T-helper 1 cell (primary cell): ENCODE results near the gene SLC38A2.

Experiments used
- DNase-seq, 5 donors: peaks; one replicate each; pipeline ENCODE4 v3.0.0-alpha.2; 2012 to 2020

The SLC38A2 gene

GRCh38 chr12:46391630-46392029, 19.1 kb upstream of the SLC38A2 start:
- no peak for DNase-seq

- DNase-seq: peak in 1 of 5 donors; percentile 53
These were observed 18.3 kb upstream of the SLC38A2 start for GRCh38 chr12:46390881-46391280.

- DNase-seq: no peak
These were observed 17.7 kb upstream of the SLC38A2 start for GRCh38 chr12:46390304-46390703.

GRCh38 chr12:46389031-46389616, 16.6 kb upstream of the SLC38A2 start:
- no peak for DNase-seq

GRCh38 chr12:46388427-46389021, 16.0 kb upstream of the SLC38A2 start:
- DNase-seq: no peak

- peak in 1 of 5 donors; percentile 76 for DNase-seq
These were observed 15.1 kb upstream of the SLC38A2 start for GRCh38 chr12:46387670-46388069.

- DNase-seq: no peak
These were observed 14.5 kb upstream of the SLC38A2 start for GRCh38 chr12:46386877-46387629.

- no peak for DNase-seq
These were observed 13.8 kb upstream of the SLC38A2 start for GRCh38 chr12:46386360-46386867.

- DNase-seq: no peak
These were observed 12.9 kb upstream of the SLC38A2 start for GRCh38 chr12:46385438-46385837.

- DNase-seq: no peak
These were observed 12.1 kb upstream of the SLC38A2 start for GRCh38 chr12:46384451-46385309.

- DNase-seq: peak; percentile 57 to 88 (median 69)
These were observed 11.3 kb upstream of the SLC38A2 start for GRCh38 chr12:46383654-46384450.

- peak; percentile 86 to 98 (median 90) for DNase-seq
These were observed 10.5 kb upstream of the SLC38A2 start for GRCh38 chr12:46382964-46383653.

GRCh38 chr12:46382408-46382963, 9.9 kb upstream of the SLC38A2 start:
- DNase-seq: no peak

- no peak for DNase-seq
These were observed 8.3 kb upstream of the SLC38A2 start for GRCh38 chr12:46380881-46381280.

- DNase-seq: no peak
These were observed 7.6 kb upstream of the SLC38A2 start for GRCh38 chr12:46380022-46380796.

GRCh38 chr12:46379352-46379751, 6.8 kb upstream of the SLC38A2 start:
- no peak for DNase-seq

- DNase-seq: no peak
These were observed 6.0 kb upstream of the SLC38A2 start for GRCh38 chr12:46378530-46378929.

GRCh38 chr12:46377678-46378077, 5.1 kb upstream of the SLC38A2 start:
- DNase-seq: no peak

GRCh38 chr12:46376579-46376978, 4.0 kb upstream of the SLC38A2 start:
- no peak for DNase-seq

- DNase-seq: no peak
These were observed 2.1 kb upstream of the SLC38A2 start for GRCh38 chr12:46374711-46375110.
